GM18873 (cell line): ENCODE data around the gene IL17C.
A peak's percentile ranks its signal among the peaks of the same experiment; 100 is the strongest.

ENCODE experiments used
- ATAC-seq: cut with Tn5 transposase; IDR thresholded peaks from one replicate; pipeline ENCODE4 v1.9.1; 2021; ENCODE audit warnings: mild to moderate bottlenecking, moderate library complexity, moderate number of reproducible peaks; ENCODE audit not compliant: unreplicated experiment, low FRiP score

The IL17C gene

DNA sequence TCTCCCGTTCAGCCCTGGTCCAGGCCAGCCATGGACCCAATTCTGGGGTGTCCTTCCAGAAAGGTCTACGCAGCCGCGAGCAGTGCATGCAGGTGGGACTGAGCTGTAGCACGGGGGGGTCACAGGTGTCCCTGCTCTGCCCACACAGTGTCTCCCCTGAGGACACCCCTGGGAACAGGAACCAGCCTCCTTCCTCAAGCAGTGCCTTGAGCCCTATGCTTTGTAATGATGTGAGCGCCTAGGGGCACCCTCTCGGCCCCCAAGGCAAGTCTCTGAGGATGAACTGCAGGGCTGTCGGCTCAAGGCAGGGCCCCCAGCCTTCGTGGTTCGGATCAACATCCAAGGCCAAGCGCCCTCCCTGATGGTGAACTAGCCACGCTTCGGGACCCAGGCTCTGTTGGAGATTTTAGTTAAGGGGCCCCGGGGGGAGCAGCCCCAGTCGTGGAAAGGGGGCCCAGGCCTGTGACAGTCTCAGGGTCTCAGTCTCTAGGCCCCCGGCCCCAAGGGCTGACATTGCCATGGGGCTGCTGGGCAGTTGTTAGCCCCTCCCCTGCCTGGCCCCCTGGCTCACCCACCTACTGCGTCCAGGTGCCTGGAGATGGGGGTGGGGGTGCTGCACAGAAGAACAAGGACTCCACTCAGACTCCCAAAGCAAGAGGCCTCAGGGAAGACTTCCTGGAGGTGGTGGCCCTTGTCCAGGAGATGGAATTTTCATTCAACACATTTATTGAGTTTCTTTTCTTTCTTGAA, 2.3 kb downstream of the IL17C start:
- ATAC-seq, result no peak

DNA sequence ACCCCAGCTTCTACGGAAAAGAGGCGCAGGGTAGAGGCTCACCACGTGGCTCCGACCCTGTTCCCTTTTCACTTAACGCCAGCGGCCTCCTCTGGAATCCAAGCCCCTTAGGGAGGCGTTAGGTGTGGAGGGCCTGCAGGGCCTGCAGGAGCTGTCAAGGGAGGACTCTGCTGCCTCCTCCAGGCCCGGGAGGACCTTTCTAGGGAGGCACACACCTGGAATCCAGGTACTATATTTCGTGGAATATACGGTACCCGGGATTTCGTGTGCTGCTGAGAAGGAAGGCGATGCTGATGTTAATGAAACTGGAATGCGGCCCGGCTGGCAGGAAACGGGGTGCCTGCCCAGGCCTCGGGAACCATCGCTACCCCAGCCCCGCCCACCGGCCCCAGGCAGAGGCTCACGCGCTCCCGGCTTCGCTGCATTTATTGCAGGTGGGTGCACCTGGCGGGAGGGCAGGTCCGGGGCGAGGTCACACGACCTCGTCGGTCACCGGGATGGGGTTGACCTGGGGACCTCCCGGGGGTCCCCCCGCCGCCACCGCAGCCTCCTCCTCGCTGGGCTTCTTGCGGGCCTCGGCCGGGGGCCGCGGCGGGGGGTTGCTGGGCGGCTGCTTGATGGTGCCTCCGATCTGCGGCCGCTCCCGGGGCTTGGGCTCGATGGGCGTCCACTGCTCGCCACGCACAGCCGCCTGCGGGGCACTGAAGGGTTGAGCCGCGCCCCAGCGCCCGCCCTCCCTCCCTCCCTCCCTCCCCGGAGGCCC, 4.7 kb downstream of the IL17C start:
- ATAC-seq, result no peak

DNA sequence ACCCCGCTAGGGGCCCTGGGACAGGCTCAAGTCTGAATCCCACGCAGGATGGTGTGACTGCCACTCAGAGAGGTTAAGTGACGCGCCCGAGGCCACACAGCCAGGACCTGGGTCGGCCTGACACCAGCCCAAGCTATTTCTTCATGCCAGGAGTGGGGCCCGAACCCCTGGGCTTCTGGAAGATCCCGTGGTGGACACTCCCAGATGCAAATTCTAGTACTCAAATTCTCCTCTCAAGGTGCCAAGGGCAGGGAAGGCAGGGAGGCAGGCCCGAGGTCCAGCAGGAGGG, 5.2 kb downstream of the IL17C start:
- no peak for ATAC-seq

DNA sequence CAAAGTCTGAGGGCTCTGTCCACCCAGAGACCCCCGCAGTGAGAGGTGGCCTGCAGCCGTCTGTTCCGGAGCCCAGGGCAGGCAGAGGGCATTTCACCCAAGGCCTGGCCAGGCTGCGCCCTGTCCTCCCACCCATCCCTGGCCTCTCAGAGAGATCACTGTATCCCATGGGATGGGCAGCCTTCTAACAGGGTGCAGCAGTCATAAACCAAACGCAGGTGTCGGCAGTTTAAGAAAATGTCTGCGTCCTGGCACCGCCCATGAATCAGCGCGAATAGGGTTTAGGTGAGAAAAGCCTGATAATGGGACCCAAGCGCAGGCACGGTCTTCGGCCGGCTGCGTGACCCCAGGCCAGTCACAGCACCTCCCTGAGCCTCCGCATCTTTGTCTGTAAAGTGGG, 7.1 kb downstream of the IL17C start:
- ATAC-seq, result no peak

DNA sequence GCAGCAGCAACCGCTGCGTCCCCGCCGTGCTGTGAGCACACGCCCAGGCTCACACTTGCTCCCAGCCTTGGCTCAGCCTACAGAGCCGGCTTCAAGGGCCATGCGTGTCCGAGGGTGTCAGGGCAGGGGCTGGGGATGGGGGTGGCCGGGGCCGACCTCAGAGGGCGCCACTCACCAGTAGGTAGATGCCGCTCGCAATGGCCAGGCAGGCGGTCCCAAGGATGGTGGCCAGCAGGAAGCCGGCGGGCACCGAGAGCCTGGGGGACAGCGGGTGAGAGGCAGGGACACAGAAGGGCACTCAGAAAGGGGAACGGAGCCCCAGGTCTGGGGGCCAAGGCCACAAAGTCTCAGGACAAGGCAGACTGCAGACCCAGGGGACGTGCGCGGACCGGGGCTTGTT, 7.6 kb downstream of the IL17C start:
- ATAC-seq, result no peak

DNA sequence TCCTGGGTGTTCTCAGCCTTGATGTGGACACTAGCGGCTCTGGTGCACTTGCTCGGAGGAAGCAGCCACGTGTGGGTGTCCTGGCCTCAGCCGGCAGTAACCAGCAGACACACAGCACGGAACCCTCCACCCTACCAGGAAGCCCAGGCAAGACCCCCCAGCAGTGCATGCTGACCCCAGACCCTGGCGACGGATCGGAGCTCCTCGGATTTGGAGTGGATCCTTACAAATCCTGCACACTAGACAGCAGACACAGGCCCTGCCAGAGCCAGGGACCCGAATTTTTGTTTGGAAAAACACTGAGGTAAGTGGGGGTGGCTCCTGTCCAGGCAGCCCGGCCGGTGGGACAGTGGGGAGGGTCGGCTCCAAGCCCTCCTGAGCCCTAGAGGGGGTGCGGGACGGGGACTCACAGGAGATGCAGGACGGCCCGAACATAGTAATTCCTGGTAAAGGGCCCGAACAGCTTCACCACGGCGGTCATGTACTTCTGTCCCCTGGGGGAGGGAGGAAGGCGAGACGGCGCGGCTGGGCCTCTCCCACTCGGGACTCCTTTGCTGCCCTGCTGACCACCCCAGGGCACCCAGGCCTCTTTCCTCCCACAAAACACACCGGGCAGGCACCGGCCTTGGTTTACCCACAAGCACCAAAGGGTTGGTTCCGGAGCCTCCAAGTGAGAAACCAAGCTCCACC, 8.1 kb downstream of the IL17C start:
- ATAC-seq, result no peak

DNA sequence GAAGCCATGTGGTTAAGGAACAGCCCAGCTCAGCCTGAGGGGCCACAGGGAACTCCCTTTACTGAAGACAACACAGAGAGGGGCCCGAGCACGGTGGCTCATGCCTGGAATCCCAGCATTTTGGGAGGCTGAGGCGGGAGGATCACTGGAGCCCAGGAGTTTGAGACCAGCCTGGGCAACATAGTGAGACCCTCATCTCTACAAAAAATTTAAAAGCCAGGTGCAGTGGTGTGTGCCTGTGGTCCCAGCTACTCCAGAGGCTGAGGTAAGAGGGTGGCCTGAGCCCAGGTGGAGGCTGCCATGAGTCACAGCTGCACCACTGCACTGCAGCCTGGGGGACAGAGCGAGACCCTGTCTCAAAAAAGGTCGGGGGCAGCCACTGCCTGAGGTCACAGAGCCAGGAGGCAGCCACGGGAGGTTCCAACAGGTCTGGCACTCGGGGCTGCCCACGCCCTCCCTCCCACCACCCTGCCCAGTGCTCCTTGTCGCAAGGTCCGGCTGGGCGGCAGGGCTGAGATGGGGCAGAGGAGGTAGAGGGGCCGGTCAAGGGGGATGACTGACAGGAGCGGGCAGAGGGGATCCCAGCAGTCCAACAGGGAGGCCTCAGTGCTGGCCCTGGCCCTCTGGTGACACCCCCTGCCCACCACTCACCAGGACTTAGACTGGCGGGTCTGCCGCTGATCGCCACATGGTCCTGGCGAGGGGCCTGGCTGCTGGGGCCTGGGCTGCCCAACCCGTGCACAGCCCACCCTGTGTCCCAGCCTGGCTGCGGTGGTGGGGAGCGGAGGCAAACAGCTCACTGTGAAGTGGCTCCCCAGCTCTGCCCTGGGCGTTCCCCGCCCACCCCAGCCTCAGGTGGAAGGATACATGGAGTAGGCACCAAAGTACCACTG, 9.1 kb downstream of the IL17C start:
- no peak for ATAC-seq

DNA sequence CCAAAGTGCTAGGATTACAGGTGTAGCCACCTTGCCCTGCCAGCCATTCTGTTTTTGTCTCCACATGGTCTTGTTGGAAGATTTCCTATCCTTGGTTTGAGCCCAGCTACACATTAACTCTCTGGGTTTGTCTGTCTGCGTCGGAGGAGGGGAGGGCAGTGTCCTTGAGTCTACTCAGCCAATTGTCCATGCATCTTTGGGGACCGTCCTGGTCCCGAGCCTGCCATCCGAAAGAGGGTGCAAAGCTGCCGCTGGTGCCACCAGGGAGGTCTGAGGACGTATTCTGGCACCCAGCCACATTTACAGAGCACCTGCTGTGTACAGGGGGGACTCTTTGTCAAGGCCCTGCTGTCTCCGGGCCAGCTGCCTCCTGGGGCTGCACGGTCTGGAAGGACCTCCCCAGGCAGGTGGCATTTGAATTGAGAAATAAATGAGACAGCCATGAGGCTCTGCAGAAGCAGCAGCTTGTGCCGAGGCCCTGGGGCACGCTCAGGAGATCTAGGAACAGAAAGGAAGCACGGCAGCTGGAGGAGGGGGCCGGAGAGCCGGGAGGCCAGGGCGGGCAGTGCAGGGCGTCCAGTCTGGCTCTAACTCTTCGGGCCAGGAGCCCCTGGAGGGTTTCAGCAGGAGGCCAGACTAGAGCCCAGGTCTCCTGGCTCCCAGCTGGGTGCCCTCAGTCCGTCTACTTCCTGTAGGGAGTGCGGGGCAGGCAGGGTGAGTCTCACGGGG, 11.0 kb downstream of the IL17C start:
- no peak for ATAC-seq

DNA sequence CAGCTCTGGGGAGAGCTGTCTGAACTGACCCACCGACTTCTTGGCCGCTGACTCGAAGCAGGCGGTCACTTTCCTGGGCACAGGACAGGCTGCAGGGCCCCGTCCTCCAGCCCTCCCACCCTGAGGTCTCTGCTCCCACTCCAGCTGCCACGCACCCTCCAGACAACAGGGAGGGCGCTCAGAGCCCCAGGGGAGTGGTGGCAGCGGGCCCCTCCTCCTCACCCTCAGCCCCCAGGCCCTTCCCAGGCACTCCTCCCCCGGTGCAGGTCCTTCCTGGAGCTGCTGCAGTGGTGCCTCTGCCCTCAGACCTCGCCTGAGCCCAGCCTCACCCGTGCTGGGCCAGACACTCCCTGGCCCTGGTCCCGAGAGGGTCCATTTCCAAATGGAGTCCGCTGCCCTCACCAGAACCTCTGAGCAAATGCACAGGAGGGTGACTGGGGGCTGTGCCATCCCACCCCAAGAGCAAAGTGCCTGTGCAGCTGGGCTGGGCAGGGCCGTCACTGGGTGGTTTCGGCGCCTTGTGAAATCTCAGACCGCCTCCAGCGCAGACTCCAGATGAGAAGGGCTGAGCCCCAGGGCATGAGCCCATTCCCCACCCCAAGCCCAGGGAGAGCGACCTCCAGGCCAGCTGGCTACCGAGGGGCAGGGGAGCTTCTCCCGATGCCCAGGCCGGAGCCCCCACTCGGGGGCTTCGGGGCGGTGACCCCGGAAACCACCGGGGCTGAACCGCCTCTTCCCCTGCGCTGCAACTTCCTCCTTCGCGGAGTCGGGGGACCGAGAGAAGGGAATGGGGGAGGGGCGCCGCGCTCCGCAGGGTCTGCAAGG, 11.8 kb downstream of the IL17C start:
- ATAC-seq, result peak; percentile 12

DNA sequence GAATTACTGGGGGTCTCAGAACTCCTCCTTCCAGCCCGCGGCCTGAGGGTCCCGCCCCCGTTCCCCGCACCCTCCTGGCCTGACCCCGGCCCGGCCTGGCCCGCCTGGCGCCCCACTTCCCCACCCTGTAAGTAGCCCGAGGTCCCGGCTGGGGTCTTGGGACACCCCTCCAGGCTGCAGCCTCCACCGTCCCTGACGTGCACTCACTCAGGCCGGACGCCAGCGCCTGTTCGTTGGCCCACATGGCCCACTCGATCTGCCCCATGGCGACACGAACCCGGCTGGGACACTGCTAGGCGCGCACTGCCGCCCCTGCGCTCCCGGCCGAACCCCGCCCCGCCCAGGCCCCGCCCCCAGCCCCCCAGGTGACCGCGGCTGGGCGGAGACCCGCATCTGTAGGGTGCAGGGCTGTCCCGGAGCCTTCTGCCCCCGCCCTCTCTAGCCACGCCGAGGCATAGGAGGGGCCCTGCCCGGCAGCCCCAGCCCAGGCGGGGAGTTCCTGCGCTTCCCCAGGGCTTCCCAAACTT, 12.4 kb downstream of the IL17C start, which contains the start of gene CYBA:
TSS of gene CYBA (minus strand) at position 305 of the 527 bp plus-strand sequence. CDS start at position 265, 40 bp downstream.
- ATAC-seq, result peak; percentile 45

DNA sequence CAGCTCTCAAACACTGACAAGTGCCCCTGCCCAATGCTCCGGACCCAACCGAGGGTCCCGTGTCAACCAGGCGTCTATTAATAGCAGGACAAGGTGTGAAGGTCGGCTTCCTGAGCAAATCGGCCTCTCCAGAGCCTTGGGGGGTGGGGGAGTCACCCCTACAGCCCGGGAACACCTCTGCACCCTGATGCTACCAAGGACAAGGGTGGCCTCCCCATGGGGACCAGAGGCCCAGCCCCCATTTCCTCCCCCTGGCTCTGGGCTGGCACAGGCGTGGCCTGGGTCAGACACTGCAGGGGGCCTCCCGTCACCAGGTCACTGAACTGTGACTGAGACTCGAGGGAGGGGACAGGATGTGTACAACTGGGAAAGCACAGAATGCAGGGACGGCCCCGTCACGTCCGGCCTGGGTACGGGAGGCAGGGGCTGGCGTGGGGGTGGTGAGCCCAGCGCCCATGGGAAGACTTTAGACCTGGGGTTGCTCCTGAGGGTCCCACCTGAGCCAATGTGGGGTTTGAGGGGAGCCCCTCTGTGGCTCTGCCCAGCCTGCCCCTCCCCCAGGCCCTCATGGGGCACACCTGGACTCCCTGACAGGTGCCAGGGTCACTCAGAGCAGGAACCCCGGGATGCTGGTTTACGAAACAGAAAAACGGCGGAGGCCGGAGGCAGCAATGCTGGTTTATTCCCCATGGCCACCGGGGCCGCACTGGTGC, 13.1 kb downstream of the IL17C start:
- ATAC-seq, result peak; percentile 66

DNA sequence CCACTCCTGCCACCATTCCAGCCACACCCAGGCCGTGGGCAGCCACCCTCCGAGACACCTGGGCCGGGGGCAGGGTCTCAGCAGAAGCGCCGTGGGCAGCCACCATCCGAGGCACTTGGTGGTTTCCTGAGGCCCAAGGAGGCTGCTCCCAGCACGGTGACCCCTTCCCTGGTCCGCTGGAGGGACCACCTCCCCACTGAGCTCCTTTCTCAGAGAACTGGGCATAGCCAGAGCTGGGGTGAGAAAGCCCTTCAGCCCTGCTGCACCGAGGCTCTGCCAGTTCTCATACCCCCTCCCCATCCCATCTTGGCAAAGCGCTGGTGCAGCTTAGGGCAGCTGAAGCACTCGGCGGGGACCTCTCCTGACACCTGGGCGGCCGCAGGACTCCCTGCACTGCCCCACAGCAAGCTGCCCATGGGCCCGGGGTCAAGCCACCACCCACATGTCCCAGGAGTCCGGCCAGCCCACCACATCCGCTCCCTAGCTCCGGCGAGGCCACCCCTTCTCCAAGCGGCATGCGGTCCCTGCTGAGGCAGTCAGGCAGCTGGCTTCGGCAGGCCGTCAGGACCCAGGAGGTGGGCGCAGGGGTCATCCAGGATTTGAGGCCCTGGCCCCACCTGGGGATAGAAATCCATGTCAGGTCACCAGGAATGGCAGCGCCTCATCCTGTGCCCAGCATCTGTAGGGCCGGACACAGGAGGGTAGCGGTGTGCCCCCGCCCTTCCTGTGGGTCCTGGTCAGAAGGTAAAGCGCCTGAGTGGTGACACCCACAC, 13.8 kb downstream of the IL17C start:
- no peak for ATAC-seq

DNA sequence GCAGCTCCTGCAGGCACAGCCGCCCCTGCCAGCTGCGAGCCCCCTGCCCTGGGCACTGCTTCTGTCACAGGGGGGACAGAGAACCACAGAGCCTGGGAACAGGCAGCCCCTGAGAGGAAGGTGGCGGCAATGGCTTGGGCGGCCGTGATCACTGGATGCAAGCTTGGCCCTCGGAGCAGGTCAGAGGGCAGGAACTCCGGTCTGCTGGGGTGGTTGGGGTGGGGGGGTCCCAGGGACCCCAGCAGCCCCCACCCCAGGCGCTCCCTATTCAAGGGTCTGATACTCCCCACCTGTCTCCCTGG, 14.3 kb downstream of the IL17C start:
- no peak for ATAC-seq

DNA sequence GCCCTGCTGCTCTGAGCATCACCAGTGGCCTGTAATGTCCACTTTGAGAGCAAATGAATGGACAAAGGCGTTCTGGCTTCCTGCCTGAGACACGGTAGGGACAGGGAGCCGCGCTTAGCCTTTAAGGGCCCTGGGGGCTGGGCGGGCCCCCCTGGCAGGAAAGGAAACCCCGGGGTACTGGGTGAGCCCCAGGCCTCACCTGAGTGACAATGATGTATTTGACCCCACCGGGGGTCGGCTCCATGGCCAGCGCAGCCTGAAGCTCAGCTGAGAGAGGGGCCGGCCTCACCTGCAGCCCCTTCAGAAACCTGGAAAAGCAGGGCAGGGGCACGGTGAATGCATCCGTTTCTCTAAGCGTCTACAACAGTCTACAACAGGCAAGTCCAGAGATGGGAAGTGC, 14.7 kb downstream of the IL17C start:
- no peak for ATAC-seq

DNA sequence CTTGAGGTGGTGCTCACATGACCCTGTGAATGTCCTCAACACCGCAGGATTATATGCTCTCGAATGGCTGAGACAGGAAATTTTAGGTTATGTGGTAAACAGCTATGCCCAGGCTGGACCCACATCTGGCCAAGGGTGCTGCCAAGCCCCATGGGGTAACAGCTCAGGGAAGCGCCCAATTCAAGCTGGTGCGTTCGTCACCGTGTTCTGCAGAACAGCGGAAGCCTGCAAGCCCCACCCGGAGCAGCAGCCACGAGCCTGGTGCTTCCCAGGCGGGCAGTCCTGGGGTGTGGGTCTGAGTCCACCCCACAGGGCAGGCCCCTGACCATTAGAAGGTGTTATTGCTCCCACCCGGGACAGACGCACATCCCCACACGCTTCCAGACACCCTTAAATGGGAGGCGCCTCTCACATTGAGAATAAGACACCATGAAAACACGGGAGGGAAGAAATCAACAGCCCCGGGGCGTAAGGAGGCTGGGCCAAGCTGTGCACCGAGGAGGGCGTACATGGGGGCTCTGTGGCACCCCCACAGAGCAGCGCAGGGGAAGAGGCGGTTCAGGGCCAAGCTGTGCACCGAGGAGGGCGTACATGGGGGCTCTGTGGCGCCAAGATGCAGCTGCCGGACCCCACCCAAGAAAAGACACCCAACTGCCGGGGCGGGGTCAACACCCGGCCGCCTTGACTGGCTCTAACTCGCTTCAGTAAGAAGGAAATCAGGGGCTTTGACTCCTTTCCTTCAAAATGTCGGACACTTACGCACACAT, 15.4 kb downstream of the IL17C start:
- no peak for ATAC-seq

DNA sequence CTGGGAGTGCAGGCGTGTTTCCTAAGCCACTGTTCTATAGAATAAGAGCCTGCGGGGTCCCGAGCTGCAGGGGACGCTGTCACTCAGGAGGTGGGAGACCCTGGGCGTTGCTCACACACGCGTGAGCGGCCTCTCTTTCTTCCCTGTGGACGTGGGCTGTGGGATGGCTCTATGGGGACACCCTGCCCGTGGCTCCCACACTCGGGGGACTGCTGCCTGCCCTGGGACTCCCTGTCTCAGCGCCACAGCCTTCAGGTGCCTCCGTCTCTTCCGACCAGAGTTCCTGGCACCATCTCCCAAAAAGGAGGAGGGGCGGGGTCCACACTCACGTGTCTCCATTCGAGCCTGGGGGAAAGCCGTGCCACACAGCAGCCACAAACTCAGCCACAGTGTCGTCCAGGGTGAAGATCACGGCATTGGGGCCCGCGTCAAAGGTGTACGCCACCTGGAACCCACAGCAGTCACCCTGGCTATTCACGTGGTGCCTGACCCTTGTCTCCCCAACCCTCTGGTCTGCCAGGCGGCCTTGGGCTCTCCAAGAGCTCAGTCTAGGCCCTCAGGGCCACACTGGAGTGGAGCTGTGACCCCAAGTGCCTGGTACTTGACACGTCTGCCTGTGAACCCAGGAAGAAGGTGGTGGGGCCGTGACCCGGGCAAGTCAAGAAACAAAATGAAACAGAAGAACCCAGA, 16.1 kb downstream of the IL17C start:
- no peak for ATAC-seq
